DND-41 (cell line): Measurements from ENCODE around the gene PCDHGA1.

ENCODE experiments used
- ATAC-seq: fragments of 200-7000 bp; cut with Tn5 transposase; 3 replicates; pipeline ENCODE4 v1.9.1; 2021; ENCODE audit warnings: low read depth; ENCODE audit not compliant: insufficient read depth
- DNase-seq: peaks from one replicate; pipeline ENCODE4 v3.0.0-alpha.2; 2020
- H2AFZ ChIP-seq: 2 replicates; pipeline ENCODE4 v1.6.0; 2012; ENCODE audit warnings: low read depth, low read length
- H3K27ac ChIP-seq: 2 replicates; pipeline ENCODE4 v1.5.1; 2012; ENCODE audit warnings: low read length, inconsistent platforms
- H3K27me3 ChIP-seq: fragments of 200-600 bp; sonication (generic); 2 replicates; pipeline ENCODE4 v1.6.0; 2012; ENCODE audit warnings: low read length, mild to moderate bottlenecking, inconsistent platforms; ENCODE audit not compliant: insufficient read depth, poor library complexity
- H3K36me3 ChIP-seq: 2 replicates; pipeline ENCODE4 v1.5.1; 2012; ENCODE audit warnings: low read length, inconsistent platforms; ENCODE audit not compliant: insufficient read depth
- H3K4me1 ChIP-seq: 2 replicates; pipeline ENCODE4 v1.5.1; 2012; ENCODE audit warnings: mild to moderate bottlenecking, low read length; ENCODE audit not compliant: insufficient read depth
- H3K4me2 ChIP-seq: 2 replicates; pipeline ENCODE4 v1.6.0; 2012; ENCODE audit warnings: mild to moderate bottlenecking, moderate library complexity, low read length, inconsistent platforms; ENCODE audit not compliant: insufficient read depth
- H3K4me3 ChIP-seq, 2 experiments: fragments of 200-600 bp in 1 of 2; shearing (Covaris generic) in 1 of 2; 2 replicates each; pipeline ENCODE4 v1.5.1; 2012 to 2016; ENCODE audit warnings: inconsistent platforms in 2 of 2, low read length in 2 of 2, mild to moderate bottlenecking in 2 of 2, low read depth in 1 of 2, moderate library complexity in 1 of 2
- H3K79me2 ChIP-seq: 2 replicates; pipeline ENCODE4 v1.6.0; 2012; ENCODE audit warnings: low read length, inconsistent platforms; ENCODE audit not compliant: insufficient read depth
- H3K9ac ChIP-seq: 2 replicates; pipeline ENCODE4 v1.6.0; 2012; ENCODE audit warnings: low read depth, mild to moderate bottlenecking, inconsistent platforms, low read length, moderate library complexity
- H3K9me3 ChIP-seq: 2 replicates; pipeline ENCODE4 v1.5.1; 2012; ENCODE audit warnings: low read length, moderate library complexity, mild to moderate bottlenecking, inconsistent platforms; ENCODE audit not compliant: insufficient read depth, severe bottlenecking
- H4K20me1 ChIP-seq: 2 replicates; pipeline ENCODE4 v1.6.0; 2012; ENCODE audit warnings: low read length; ENCODE audit not compliant: insufficient read depth
- CTCF ChIP-seq: IDR thresholded peaks from 2 replicates; pipeline ENCODE4 v1.5.1; 2012; ENCODE audit warnings: borderline replicate concordance, low read length, moderate library complexity, mild to moderate bottlenecking; ENCODE audit not compliant: poor library complexity, severe bottlenecking; ENCODE audit errors: extremely low read depth
- EZH2 ChIP-seq: IDR thresholded peaks from 3 replicates; pipeline ENCODE4 v1.6.1; 2012; ENCODE audit warnings: borderline replicate concordance, low read depth, mild to moderate bottlenecking, moderate library complexity, low read length, inconsistent platforms; ENCODE audit not compliant: severe bottlenecking

Gene PCDHGA1

GRCh38 chr5:141319699-141320098 is 10.6 kb upstream of the PCDHGA1 start:
- H3K27me3 ChIP-seq = no peaks in the 10 kb centered on the region
- H3K4me1 ChIP-seq = peaks cover 22% of the 10 kb centered on the region
- no peak overlapping the region for H2AFZ ChIP-seq
- H3K27ac ChIP-seq = peak overlapping the region; percentile 8; the same call in 1 of the 2 replicates
- ATAC-seq (no peak), DNase-seq (no peak)
- peaks cover 41% of the 10 kb centered on the region for H3K9me3 ChIP-seq
- peaks cover 23% of the 10 kb centered on the region for H3K36me3 ChIP-seq
- peaks cover 24% of the 10 kb centered on the region for H3K79me2 ChIP-seq
- TF ChIP-seq EZH2 (no peak), CTCF (no peak)
- 0 out of 2 replicates have a peak overlapping the region, but pooled peaks have one; percentile 66 for H3K9ac ChIP-seq
- peak overlapping the region; percentile 56 to 76; a peak in 3 of 4 replicates for H3K4me3 ChIP-seq
- H4K20me1 ChIP-seq = no peaks in the 10 kb centered on the region
- H3K4me2 ChIP-seq = peak overlapping the region; percentile 62

GRCh38 chr5:141320225-141321169 is 9.8 kb upstream of the PCDHGA1 start, which contains the start of gene TAF7:
TSS of gene TAF7 (minus strand) at chr5:141320784. CDS start at chr5:141320044, 740 bp downstream.
- Histone ChIP-seq H2AFZ (peak within 1 kb of the TSS; percentile 99), H4K20me1 (no peaks in the 10 kb centered on the region), H3K36me3 (peaks cover 23% of the 10 kb centered on the region), H3K9me3 (peaks cover 41% of the 10 kb centered on the region), H3K27me3 (no peaks in the 10 kb centered on the region), H3K4me3 (peak within 1 kb of the TSS; percentile 56 to 76), H3K4me2 (peak within 1 kb of the TSS; percentile 62), H3K4me1 (peaks cover 22% of the 10 kb centered on the region), H3K9ac (peak within 1 kb of the TSS; percentile 66), H3K27ac (peak within 1 kb of the TSS; percentile 87), H3K79me2 (peaks cover 24% of the 10 kb centered on the region)
- peak; percentile 89 for DNase-seq
- TF ChIP-seq EZH2 (no peak), CTCF (peak; percentile 91)
- ATAC-seq = peak; percentile 94

GRCh38 chr5:141322261-141322660 is 8.1 kb upstream of the PCDHGA1 start:
- no peak for ATAC-seq
- Histone ChIP-seq H2AFZ (no peak overlapping the region), H3K9ac (no peak overlapping the region), H3K27me3 (no peaks in the 10 kb centered on the region), H3K79me2 (peaks cover 24% of the 10 kb centered on the region), H3K4me3 (no peak overlapping the region), H3K4me2 (no peak overlapping the region), H4K20me1 (no peaks in the 10 kb centered on the region), H3K4me1 (peaks cover 22% of the 10 kb centered on the region), H3K36me3 (peaks cover 23% of the 10 kb centered on the region), H3K9me3 (peaks cover 41% of the 10 kb centered on the region), H3K27ac (no peak overlapping the region)
- no peak for TF ChIP-seq CTCF
- TF ChIP-seq EZH2 = no peak
- no peak for DNase-seq
